Stimulated activated CD4-positive, alpha-beta T cell treated with anti-CD3 and anti-CD28 coated beads, Interleukin-4, amount 100 ng/mL, for 1 hour (primary cell): Measurements from ENCODE around the gene TGIF1.
"Not testable (repeated sequence)": the region's sequence is repeated elsewhere in the genome, so short reads cannot be mapped to it uniquely, and the experiment has no call there.

ENCODE experiments used
- DNase-seq: peaks from one replicate; pipeline ENCODE4 v3.0.0-alpha.2; 2020

Gene TGIF1

GRCh38 chr18:3450012-3450798, at the start of gene TGIF1:
TGIF1 (plus strand) TSS chr18:3450172; CDS start chr18:3450490, 318 bp downstream.
- DNase-seq = peak; percentile 65

- no peak for DNase-seq
Measured at GRCh38 chr18:3400567-3401296, 49.2 kb upstream of the TGIF1 start.

- no peak for DNase-seq
Measured at GRCh38 chr18:3401669-3402620, 48.0 kb upstream of the TGIF1 start.

GRCh38 chr18:3402982-3403451, 47.0 kb upstream of the TGIF1 start:
- DNase-seq = no peak

- DNase-seq = no peak
Measured at GRCh38 chr18:3405713-3406112, 44.3 kb upstream of the TGIF1 start.

GRCh38 chr18:3408107-3408506, 41.9 kb upstream of the TGIF1 start:
- DNase-seq = no peak

GRCh38 chr18:3409811-3410210, 40.2 kb upstream of the TGIF1 start:
- DNase-seq = no peak

- DNase-seq = no peak
Measured at GRCh38 chr18:3410273-3410672, 39.7 kb upstream of the TGIF1 start.

GRCh38 chr18:3410876-3411275, 39.1 kb upstream of the TGIF1 start:
- DNase-seq = not testable (repeated sequence)

GRCh38 chr18:3411327-3411726, 38.6 kb upstream of the TGIF1 start:
- DNase-seq = no peak

GRCh38 chr18:3411854-3412268, 38.1 kb upstream of the TGIF1 start:
- peak; percentile 35 for DNase-seq

- DNase-seq = peak; percentile 23
Measured at GRCh38 chr18:3412528-3412927, 37.4 kb upstream of the TGIF1 start.

- DNase-seq = no peak
Measured at GRCh38 chr18:3415110-3415509, 34.9 kb upstream of the TGIF1 start.

GRCh38 chr18:3418083-3418482, 31.9 kb upstream of the TGIF1 start:
- no peak for DNase-seq

GRCh38 chr18:3420919-3421279, 29.1 kb upstream of the TGIF1 start:
- no peak for DNase-seq

- no peak for DNase-seq
Measured at GRCh38 chr18:3422905-3423304, 27.1 kb upstream of the TGIF1 start.

GRCh38 chr18:3424280-3424890, 25.6 kb upstream of the TGIF1 start:
- DNase-seq = no peak

GRCh38 chr18:3425030-3425429, 24.9 kb upstream of the TGIF1 start:
- no peak for DNase-seq

GRCh38 chr18:3425446-3425845, 24.5 kb upstream of the TGIF1 start:
- no peak for DNase-seq

GRCh38 chr18:3426074-3426473, 23.9 kb upstream of the TGIF1 start:
- no peak for DNase-seq

GRCh38 chr18:3427944-3428343, 22.0 kb upstream of the TGIF1 start:
- no peak for DNase-seq

- no peak for DNase-seq
Measured at GRCh38 chr18:3429121-3429520, 20.9 kb upstream of the TGIF1 start.

- DNase-seq = no peak
Measured at GRCh38 chr18:3434685-3435084, 15.3 kb upstream of the TGIF1 start.
